Heart left ventricle (tissue), 16 donors: Measurements from ENCODE around the gene VPS26C. TPM values are rescaled to one million over a fixed set of nuclear protein-coding genes. Genes with fewer than 3 reads are reported as not detected.

Experiments used
- ATAC-seq, 4 donors: fragments of 200-7000 bp; cut with Tn5 transposase; one replicate each; pipeline ENCODE4 v1.9.1; 2020 to 2022; ENCODE audit warnings: moderate library complexity in 4 of 4, mild to moderate bottlenecking in 3 of 4, moderate number of reproducible peaks in 1 of 4
- DNase-seq, 5 donors: peaks; one replicate each; pipeline ENCODE4 v3.0.0-alpha.2; 2020
- H3K27ac ChIP-seq, 12 donors: fragments of 200-600 bp; sonication (generic) in 4 of 12; one replicate each; pipeline versions ENCODE4 v1.5.0 to v1.8.0; 2016 to 2022; ENCODE audit warnings: mild to moderate bottlenecking in 2 of 12
- H3K27me3 ChIP-seq, 9 donors: fragments of 200-600 bp; sonication (generic) in 2 of 9; one replicate each; pipeline versions ENCODE4 v1.5.1 to v1.8.0; 2016 to 2022; ENCODE audit warnings: mild to moderate bottlenecking in 3 of 9
- H3K36me3 ChIP-seq, 9 donors: fragments of 200-600 bp; sonication (generic) in 2 of 9; one replicate each; pipeline versions ENCODE4 v1.5.0 to v1.8.0; 2018 to 2022; ENCODE audit warnings: mild to moderate bottlenecking in 2 of 9
- H3K4me1 ChIP-seq, 12 donors: fragments of 200-600 bp; sonication (generic) in 4 of 12; one replicate each; pipeline versions ENCODE4 v1.5.0 to v1.8.0; 2016 to 2022; ENCODE audit warnings: mild to moderate bottlenecking in 3 of 12
- H3K4me3 ChIP-seq, 12 donors: fragments of 200-600 bp; sonication (generic) in 4 of 12; one replicate each; pipeline versions ENCODE4 v1.5.0 to v1.8.0; 2017 to 2022; ENCODE audit warnings: mild to moderate bottlenecking in 9 of 12, moderate library complexity in 4 of 12
- H3K9me3 ChIP-seq, 12 donors: fragments of 200-600 bp; sonication (generic) in 4 of 12; one replicate each; pipeline versions ENCODE4 v1.5.0 to v1.8.0; 2016 to 2022; ENCODE audit warnings: mild to moderate bottlenecking in 1 of 12
- CTCF ChIP-seq, 12 donors: fragments of 200-600 bp; sonication (generic) in 4 of 12; IDR thresholded peaks; one replicate each; pipeline versions ENCODE4 v1.5.0 to v1.8.0; 2018 to 2022; ENCODE audit warnings: antibody characterized with exemption in 12 of 12, mild to moderate bottlenecking in 5 of 12
- POLR2A ChIP-seq, 2 donors: fragments of 450-650 bp; IDR thresholded peaks; one replicate each; pipeline ENCODE4 v1.6.1; 2017; ENCODE audit warnings: antibody characterized with exemption in 2 of 2, mild to moderate bottlenecking in 2 of 2, moderate library complexity in 2 of 2
- WGBS, 4 donors: extraction: QIAGEN DNeasy Blood & Tissue Kit in 2 of 4; methylation state at CpG; one replicate each; pipeline versions ENCODE4 v1.1.5 to v1.1.7; 2013 to 2018; 5-methylcytosine and 5-hydroxymethylcytosine counted together
- intact Hi-C, 10 donors: fragments of 100-400 bp; cut with DNase I; formaldehyde crosslinking; loops; one replicate each; pipeline versions ENCODE4 v1.11.1 to v1.14.2; 2022
- polyA plus RNA-seq, 2 donors: library from polyadenylated mRNA; stranded (reverse); fragments of 200-250 nt; gene quantifications; one replicate each; pipeline ENCODE4 v1.2.3, GENCODE V29; 2013
- total RNA-seq, 9 donors: library from RNA; depleted of rRNA in 2 of 9; stranded (reverse); fragments of >200 nt in 2 of 9; fragmentation: NEBNext Ultra II Directional in 3 of 9; extraction: Animal tissue kit (Norgen Biotek cat#: 25700) in 3 of 9; gene quantifications; one replicate each; pipeline versions ENCODE4 v1.1.0 to v1.2.4, GENCODE V29; 2016 to 2023
- donor health status: ischemic (EF 13 %, LVEDD 7.1; RV severe dilation, severe dysfunction).
- donor health status: healthy with polysubstance abuse.
- donor health status: DM: no; HTN: yes; CAD: no.
- donor health status: DM: no; HTN: no; CAD: no.
- donor health status: ischemic (EF 25% LVEDD 6.9; RV normal size, moderate dysfunction).
- donor health status: ischemic (EF 25% LVEDD 5.7; RV mildly dilated, moderate dysfunction).
- donor health status: healthy.
- donor health status: DM: yes; HTN: yes; CAD: no.
- donor health status: ischemic (EF 35%, LVEDD 5.7; RV mildly dilated, moderate dysfunction).
- donor health status: nonischemic (EF 11% LVEDD 7.7; RV severe dilation, severe dysfunction).
- donor health status: DM: yes; HTN: yes; CAD: no.
- donor health status: PGD.
- donor health status: ischemic (EF 29% LVEDD 5.4; RV normal size, mild dysfunction).
- donor health status: nonischemic (EF 23%, LVEDD 6.1; RV moderate dilation, normal function).

Gene VPS26C
- total and polyA plus RNA-seq, 11 donors: 18.1 to 88.6 (median 53.5) TPM

GRCh38 chr21:37273911-37274690, 7.0 kb upstream of the VPS26C start:
- H3K27me3 ChIP-seq: no peaks in the 10 kb centered on the region
- WGBS, 4 donors: 48 to 53% (median 49%) methylated on average over 9 of the region's 9 CpGs
- no peak for TF ChIP-seq POLR2A (IDR thresholded peaks at IDR 0.05)
- TF ChIP-seq CTCF (IDR thresholded peaks at IDR 0.05): no peak
- ATAC-seq: no peak
- H3K4me1 ChIP-seq: no peaks in the 10 kb centered on the region
- no peak for DNase-seq
- no peaks in the 10 kb centered on the region for H3K9me3 ChIP-seq
- H3K27ac ChIP-seq: no peak overlapping the region
- H3K36me3 ChIP-seq: no peaks in the 10 kb centered on the region
- H3K4me3 ChIP-seq: no peak overlapping the region
- intact Hi-C loops: loop anchor here in 1 of 10 donors (5.0 kb wide), 1 partner anchor 83 kb away; no protein-coding TSS in a partner anchor

GRCh38 chr21:37273440-37273839, 6.3 kb upstream of the VPS26C start:
- H3K36me3 ChIP-seq: no peaks in the 10 kb centered on the region
- no peak for ATAC-seq
- intact Hi-C loops: loop anchor here in 1 of 10 donors (5.0 kb wide), 1 partner anchor 84 kb away; no protein-coding TSS in a partner anchor

GRCh38 chr21:37272897-37273296, 5.8 kb upstream of the VPS26C start:
- no peaks in the 10 kb centered on the region for H3K27me3 ChIP-seq
- H3K9me3 ChIP-seq: no peaks in the 10 kb centered on the region
- H3K4me3 ChIP-seq: no peak overlapping the region
- no peak for TF ChIP-seq CTCF (IDR thresholded peaks at IDR 0.05)
- no peak for TF ChIP-seq POLR2A (IDR thresholded peaks at IDR 0.05)
- no peak overlapping the region for H3K27ac ChIP-seq
- peaks cover 0 to 11% (median 6%) of the 10 kb centered on the region in 12 donors for H3K4me1 ChIP-seq
- intact Hi-C loops: loop anchor here in 1 of 10 donors (5.0 kb wide), 1 partner anchor 84 kb away; no protein-coding TSS in a partner anchor
- ATAC-seq (no peak), DNase-seq (no peak)
- 95 to 96% (median 96%) methylated on average over 6 of the region's 6 CpGs for WGBS, 4 donors
- no peaks in the 10 kb centered on the region for H3K36me3 ChIP-seq

More at GRCh38 chr21:37273440-37273839, 6.3 kb upstream of the VPS26C start:
- 39 to 79% (median 62%) methylated on average over 1 of the region's 1 CpG for WGBS, 4 donors
- H3K4me3 ChIP-seq: no peak overlapping the region
- H3K27me3 ChIP-seq: no peaks in the 10 kb centered on the region
- no peak overlapping the region for H3K27ac ChIP-seq
- peaks cover 0 to 6% (median 2%) of the 10 kb centered on the region in 12 donors for H3K4me1 ChIP-seq
- TF ChIP-seq CTCF (IDR thresholded peaks at IDR 0.05) (no peak), POLR2A (IDR thresholded peaks at IDR 0.05) (no peak)
- no peaks in the 10 kb centered on the region for H3K9me3 ChIP-seq
- no peak for DNase-seq

- peaks cover 0 to 19% (median 13%) of the 10 kb centered on the region in 12 donors for H3K4me1 ChIP-seq
- no peak for DNase-seq
- H3K4me3 ChIP-seq: no peak overlapping the region
- intact Hi-C loops: loop anchor here in 1 of 10 donors (5.0 kb wide), 1 partner anchor 87 kb away; no protein-coding TSS in a partner anchor
- H3K27ac ChIP-seq: no peak overlapping the region
- WGBS, 4 donors: 84 to 96% (median 93%) methylated on average over 8 of the region's 8 CpGs
- no peak for ATAC-seq
- no peaks in the 10 kb centered on the region for H3K36me3 ChIP-seq
- no peaks in the 10 kb centered on the region for H3K27me3 ChIP-seq
- no peaks in the 10 kb centered on the region for H3K9me3 ChIP-seq
- TF ChIP-seq POLR2A (IDR thresholded peaks at IDR 0.05) (no peak), CTCF (IDR thresholded peaks at IDR 0.05) (no peak)
Observed at GRCh38 chr21:37270576-37271365, 3.6 kb upstream of the VPS26C start.
